Breast epithelium (tissue), 4 donors: ENCODE measurements around the gene NRXN3. TPM values are rescaled to one million over a fixed set of nuclear protein-coding genes. Genes with fewer than 3 reads are reported as not detected.

ENCODE experiments used
- DNase-seq, 2 donors: peaks; one replicate each; pipeline ENCODE4 v3.0.0-alpha.2; 2019; ENCODE audit warnings: low spot score in 2 of 2
- H3K27ac ChIP-seq, 2 donors: fragments of 200-600 bp; sonication (generic) in 1 of 2; one replicate each; pipeline ENCODE4 v1.5.1; 2016 to 2019; ENCODE audit warnings: mild to moderate bottlenecking in 1 of 2
- H3K27me3 ChIP-seq, 2 donors: fragments of 200-600 bp; sonication (generic) in 1 of 2; one replicate each; pipeline versions ENCODE4 v1.5.1 to v1.6.0; 2017 to 2019; ENCODE audit warnings: control low read depth in 1 of 2, mild to moderate bottlenecking in 1 of 2
- H3K36me3 ChIP-seq: fragments of 200-600 bp; one replicate; pipeline ENCODE4 v1.5.1; 2019
- H3K4me1 ChIP-seq, 2 donors: fragments of 200-600 bp; sonication (generic); one replicate each; pipeline ENCODE4 v1.5.1; 2016 to 2019; ENCODE audit warnings: control low read depth in 1 of 2
- H3K4me3 ChIP-seq, 3 donors: fragments of 200-600 bp; sonication (generic); 1 replicate in 2 of 3; 2 replicates in 1 of 3; pipeline ENCODE4 v1.5.1; 2016 to 2019; ENCODE audit warnings: mild to moderate bottlenecking in 3 of 3, moderate library complexity in 2 of 3
- H3K9me3 ChIP-seq, 2 donors: fragments of 200-600 bp; sonication (generic) in 1 of 2; one replicate each; pipeline ENCODE4 v1.5.1; 2016 to 2019; ENCODE audit warnings: control low read depth in 1 of 2
- POLR2A ChIP-seq: fragments of 450-650 bp; IDR thresholded peaks from one replicate; pipeline ENCODE4 v1.6.1; 2016; ENCODE audit warnings: antibody characterized with exemption, mild to moderate bottlenecking, moderate library complexity
- POLR2AphosphoS5 ChIP-seq, 3 donors: sonication (generic); formaldehyde crosslinking; IDR thresholded peaks; one replicate each; pipeline ENCODE4 v1.6.1; 2017; ENCODE audit warnings: antibody characterized with exemption in 3 of 3
- intact Hi-C: fragments of 100-400 bp; cut with DNase I; formaldehyde crosslinking; loops from one replicate; pipeline ENCODE4 v1.15.1; 2023; ENCODE audit warnings: low total_unique reads
- total RNA-seq, 3 donors: library from RNA; depleted of rRNA; stranded (reverse); fragments of >200 nt; gene quantifications; one replicate each; pipeline ENCODE4 v1.1.0, GENCODE V29; 2016
- TF ChIP-seq, protein P1 (sequence below), 3 donors: fragments of 450-650 bp; IDR thresholded peaks; one replicate each; pipeline ENCODE4 v1.5.1; 2016 to 2017; ENCODE audit warnings: antibody characterized with exemption in 3 of 3, mild to moderate bottlenecking in 3 of 3, moderate library complexity in 3 of 3

NRXN3 gene
- total RNA-seq, 3 donors from 2014 or later = 2.9 to 3.6 (median 3.5) TPM

DNA sequence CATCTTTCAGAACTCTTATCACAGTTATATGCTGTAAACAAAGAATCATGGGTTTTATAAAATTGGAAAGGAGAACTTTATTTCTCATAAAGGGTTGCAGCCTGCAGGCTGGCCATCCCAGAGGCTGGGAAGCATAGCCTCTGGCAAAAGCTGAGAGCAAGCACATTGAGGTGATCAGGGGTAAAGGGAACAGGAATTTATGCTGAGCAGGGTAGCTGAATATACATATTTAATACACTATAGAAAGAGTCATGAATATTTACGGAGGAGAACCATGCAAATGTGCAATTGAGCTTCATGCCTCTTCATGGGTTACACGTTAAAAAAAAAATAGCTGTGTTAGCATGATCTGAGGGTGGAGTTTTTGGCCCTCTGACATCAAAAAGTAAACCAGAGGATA is 653.3 kb downstream of the NRXN3 start:
- no peaks in the 10 kb centered on the region for H3K36me3 ChIP-seq
- H3K27ac ChIP-seq = no peak overlapping the region
- intact Hi-C loops = no loop called here
- no peak for DNase-seq
- no peaks in the 10 kb centered on the region for H3K9me3 ChIP-seq
- no peaks in the 10 kb centered on the region for H3K4me1 ChIP-seq
- TF ChIP-seq, protein P1, sequence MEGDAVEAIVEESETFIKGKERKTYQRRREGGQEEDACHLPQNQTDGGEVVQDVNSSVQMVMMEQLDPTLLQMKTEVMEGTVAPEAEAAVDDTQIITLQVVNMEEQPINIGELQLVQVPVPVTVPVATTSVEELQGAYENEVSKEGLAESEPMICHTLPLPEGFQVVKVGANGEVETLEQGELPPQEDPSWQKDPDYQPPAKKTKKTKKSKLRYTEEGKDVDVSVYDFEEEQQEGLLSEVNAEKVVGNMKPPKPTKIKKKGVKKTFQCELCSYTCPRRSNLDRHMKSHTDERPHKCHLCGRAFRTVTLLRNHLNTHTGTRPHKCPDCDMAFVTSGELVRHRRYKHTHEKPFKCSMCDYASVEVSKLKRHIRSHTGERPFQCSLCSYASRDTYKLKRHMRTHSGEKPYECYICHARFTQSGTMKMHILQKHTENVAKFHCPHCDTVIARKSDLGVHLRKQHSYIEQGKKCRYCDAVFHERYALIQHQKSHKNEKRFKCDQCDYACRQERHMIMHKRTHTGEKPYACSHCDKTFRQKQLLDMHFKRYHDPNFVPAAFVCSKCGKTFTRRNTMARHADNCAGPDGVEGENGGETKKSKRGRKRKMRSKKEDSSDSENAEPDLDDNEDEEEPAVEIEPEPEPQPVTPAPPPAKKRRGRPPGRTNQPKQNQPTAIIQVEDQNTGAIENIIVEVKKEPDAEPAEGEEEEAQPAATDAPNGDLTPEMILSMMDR (IDR thresholded peaks at IDR 0.05) = no peak
- TF ChIP-seq POLR2AphosphoS5 (IDR thresholded peaks at IDR 0.05) = no peak
- no peak for TF ChIP-seq POLR2A
- H3K4me3 ChIP-seq = no peak overlapping the region
- no peaks in the 10 kb centered on the region for H3K27me3 ChIP-seq

DNA sequence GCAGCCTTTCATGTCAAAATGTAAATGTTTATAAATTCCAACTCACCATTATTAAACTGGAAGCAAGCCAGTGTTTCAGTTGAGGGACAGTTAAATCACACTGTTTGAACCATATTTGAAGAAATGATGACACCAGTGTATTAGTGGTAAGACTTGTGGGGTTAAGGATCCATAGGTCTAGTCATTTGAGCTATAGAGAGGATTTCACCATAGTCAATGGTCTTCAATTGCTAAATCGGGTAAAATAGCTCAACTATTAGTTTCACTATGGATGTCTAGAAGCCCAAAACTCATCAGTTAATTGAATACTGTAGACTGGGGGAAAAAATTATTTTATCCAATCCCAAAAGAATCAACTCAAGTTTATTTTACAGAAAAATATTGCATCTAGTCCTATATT is 659.1 kb downstream of the NRXN3 start:
- H3K4me1 ChIP-seq = no peaks in the 10 kb centered on the region
- no peak for DNase-seq
- intact Hi-C loops = no loop called here
- H3K27ac ChIP-seq = no peak overlapping the region
- no peak overlapping the region for H3K4me3 ChIP-seq
- H3K36me3 ChIP-seq = no peaks in the 10 kb centered on the region
- TF ChIP-seq, protein P1 (IDR thresholded peaks at IDR 0.05) = no peak
- TF ChIP-seq POLR2AphosphoS5 (IDR thresholded peaks at IDR 0.05) (no peak), POLR2A (no peak)
- no peaks in the 10 kb centered on the region for H3K9me3 ChIP-seq
- no peaks in the 10 kb centered on the region for H3K27me3 ChIP-seq

DNA sequence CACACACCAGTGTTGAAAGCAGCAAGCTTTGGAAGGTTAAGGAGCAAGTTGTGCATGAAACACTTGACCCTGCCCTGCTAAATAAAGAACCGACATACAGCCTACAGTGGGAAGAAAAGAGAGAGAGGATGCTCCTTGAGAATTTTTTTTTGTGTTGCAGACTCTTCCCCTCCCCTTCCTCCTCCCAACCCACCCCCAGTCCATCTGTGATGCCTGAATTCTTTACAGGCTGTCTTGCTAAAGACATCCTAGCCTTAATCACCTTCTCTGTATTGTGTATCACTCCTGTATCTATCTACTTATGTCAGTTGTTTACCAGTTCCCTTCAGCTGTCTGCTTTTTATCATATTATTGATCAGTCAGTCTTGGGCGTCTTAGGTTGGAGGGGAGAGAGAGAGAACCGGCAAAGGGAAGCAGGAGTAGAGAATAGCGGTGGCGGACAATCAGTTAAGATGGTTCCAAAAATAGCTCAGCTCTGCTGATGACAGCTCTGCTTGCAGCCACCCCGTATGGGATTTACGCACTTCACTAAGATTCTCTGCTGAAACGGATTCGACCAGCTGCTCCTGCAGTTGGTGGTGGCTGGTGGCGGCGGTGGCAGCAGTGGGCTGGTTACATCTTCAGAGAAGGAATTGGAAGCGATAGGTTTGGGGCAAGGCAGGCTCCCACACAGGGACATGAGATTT is 664.7 kb downstream of the NRXN3 start:
- no peak for DNase-seq
- intact Hi-C loops = no loop called here
- TF ChIP-seq POLR2AphosphoS5 (IDR thresholded peaks at IDR 0.05) = no peak
- no peak for TF ChIP-seq POLR2A
- TF ChIP-seq, protein P1 (IDR thresholded peaks at IDR 0.05) = no peak
- no peak overlapping the region for H3K4me3 ChIP-seq
- H3K4me1 ChIP-seq = no peaks in the 10 kb centered on the region
- no peaks in the 10 kb centered on the region for H3K27me3 ChIP-seq
- H3K36me3 ChIP-seq = no peaks in the 10 kb centered on the region
- no peaks in the 10 kb centered on the region for H3K9me3 ChIP-seq
- H3K27ac ChIP-seq = no peak overlapping the region

DNA sequence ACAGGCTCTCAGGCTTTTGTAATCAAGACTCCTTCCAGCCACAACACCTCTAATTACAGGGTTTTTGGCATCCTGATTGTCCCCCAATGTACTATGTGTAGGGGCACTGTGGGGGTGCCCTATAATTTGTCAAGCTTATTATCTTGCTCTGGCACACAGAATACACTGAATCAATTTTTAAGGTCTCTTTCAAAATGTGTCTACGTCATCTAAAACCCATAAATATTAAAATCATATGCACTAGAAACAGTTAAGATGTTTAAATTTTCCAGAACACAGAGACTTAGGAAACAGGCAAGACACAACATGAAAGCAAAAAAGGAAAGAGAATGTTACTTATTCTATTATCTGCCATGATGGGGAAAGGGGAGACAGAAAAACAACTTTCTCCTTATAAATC is 665.7 kb downstream of the NRXN3 start:
- H3K27ac ChIP-seq = no peak overlapping the region
- no peak for DNase-seq
- TF ChIP-seq, protein P1 (IDR thresholded peaks at IDR 0.05) = no peak
- no peak for TF ChIP-seq POLR2A
- H3K4me1 ChIP-seq = no peaks in the 10 kb centered on the region
- no peak overlapping the region for H3K4me3 ChIP-seq
- no peaks in the 10 kb centered on the region for H3K9me3 ChIP-seq
- no peaks in the 10 kb centered on the region for H3K36me3 ChIP-seq
- intact Hi-C loops = no loop called here
- no peaks in the 10 kb centered on the region for H3K27me3 ChIP-seq

DNA sequence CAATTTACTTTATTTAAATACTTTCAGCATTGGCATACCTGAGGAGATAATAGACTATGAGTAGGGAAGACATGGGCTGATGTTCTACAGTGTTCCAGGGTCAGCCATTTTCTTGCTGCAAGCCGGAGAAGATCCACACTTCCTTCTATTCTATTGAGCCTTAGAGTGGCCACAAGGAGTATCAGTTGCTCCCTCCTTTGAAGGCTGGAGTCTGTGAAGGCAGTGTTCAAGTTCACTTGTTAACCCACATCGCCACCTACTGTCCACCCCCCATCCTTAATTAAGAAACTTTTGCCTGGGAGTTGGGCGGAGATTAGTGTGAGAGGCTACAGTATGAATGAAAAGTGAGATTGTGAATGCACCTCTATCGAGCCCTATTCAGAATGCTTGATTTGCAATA is 666.6 kb downstream of the NRXN3 start:
- Histone ChIP-seq H3K4me3 (no peak overlapping the region), H3K4me1 (no peaks in the 10 kb centered on the region), H3K27me3 (no peaks in the 10 kb centered on the region), H3K36me3 (no peaks in the 10 kb centered on the region), H3K9me3 (no peaks in the 10 kb centered on the region), H3K27ac (no peak overlapping the region)
- no peak for DNase-seq
- intact Hi-C loops = no loop called here
- TF ChIP-seq, protein P1 (IDR thresholded peaks at IDR 0.05) = peak in 1 of 3 donors; percentile 9
- no peak for TF ChIP-seq POLR2A
